Glutamatergic neuron (in vitro differentiated cells): ENCODE data around the gene C16orf74. TPM values are rescaled to one million over a fixed set of nuclear protein-coding genes. Genes with fewer than 3 reads are reported as not detected.

Experiments used
- DNase-seq: peaks from one replicate; pipeline ENCODE4 v3.0.0; 2022
- H3K27ac Mint-ChIP-seq: one replicate; pipeline ENCODE4 v1.8.0; 2020; ENCODE audit warnings: mild to moderate bottlenecking, mixed read lengths, inconsistent platforms; ENCODE audit not compliant: unreplicated experiment
- H3K27me3 Mint-ChIP-seq: one replicate; pipeline ENCODE4 v1.8.0; 2020; ENCODE audit warnings: mild to moderate bottlenecking, moderate library complexity, mixed read lengths, inconsistent platforms; ENCODE audit not compliant: unreplicated experiment
- H3K36me3 Mint-ChIP-seq: one replicate; pipeline ENCODE4 v1.8.0; 2020; ENCODE audit warnings: mild to moderate bottlenecking, mixed read lengths, inconsistent platforms; ENCODE audit not compliant: unreplicated experiment
- H3K4me1 Mint-ChIP-seq: one replicate; pipeline ENCODE4 v1.8.0; 2020; ENCODE audit warnings: mild to moderate bottlenecking, low read depth, mixed read lengths, inconsistent platforms; ENCODE audit not compliant: unreplicated experiment
- H3K4me3 Mint-ChIP-seq: one replicate; pipeline ENCODE4 v1.8.0; 2020; ENCODE audit warnings: mild to moderate bottlenecking, mixed read lengths, inconsistent platforms; ENCODE audit not compliant: unreplicated experiment
- H3K9me3 Mint-ChIP-seq: one replicate; pipeline ENCODE4 v1.8.0; 2020; ENCODE audit warnings: mild to moderate bottlenecking, moderate library complexity, mixed read lengths, inconsistent platforms; ENCODE audit not compliant: unreplicated experiment
- total RNA-seq: library from RNA; stranded (reverse); fragmentation: NEBNext Ultra II Directional; extraction: Animal tissue kit (Norgen Biotek cat#: 25700); gene quantifications from one replicate; pipeline ENCODE4 v1.2.1, GENCODE V29; 2021; ENCODE audit not compliant: unreplicated experiment
- TF ChIP-seq, protein P1 (sequence below): fragments of 200-600 bp; sonication (generic); IDR thresholded peaks from one replicate; pipeline ENCODE4 v1.5.0; 2021; ENCODE audit not compliant: partially characterized antibody, unreplicated experiment

Gene C16orf74
- total RNA-seq, 1 donor from 2014 or later: 2.6 TPM

DNA sequence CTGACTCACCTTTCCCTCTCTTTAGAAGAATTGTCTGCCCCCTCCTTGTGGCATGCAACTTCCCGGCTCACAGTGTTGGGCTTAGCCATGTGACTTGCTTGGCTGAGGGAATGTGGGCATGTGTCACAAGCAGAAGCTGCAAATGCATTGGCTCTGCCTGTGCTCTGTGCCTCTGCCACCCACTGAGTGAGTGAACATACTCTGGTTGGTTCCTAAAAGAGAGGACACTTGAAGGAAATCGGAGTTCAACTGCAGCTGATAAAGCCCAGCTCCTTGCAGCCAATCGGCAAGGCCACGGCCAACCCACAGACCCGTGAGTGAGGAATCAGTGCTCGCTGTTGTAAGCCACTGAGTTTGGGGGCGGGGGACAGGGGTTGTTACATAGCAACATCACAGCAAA lies 51.3 kb downstream of the C16orf74 start:
- Mint-ChIP-seq H3K36me3 (no peaks in the 10 kb centered on the region), H3K9me3 (peaks cover 4% of the 10 kb centered on the region), H3K4me1 (peaks cover 4% of the 10 kb centered on the region), H3K27ac (no peak overlapping the region), H3K4me3 (no peak overlapping the region), H3K27me3 (peaks cover 5% of the 10 kb centered on the region)
- TF ChIP-seq, protein P1, sequence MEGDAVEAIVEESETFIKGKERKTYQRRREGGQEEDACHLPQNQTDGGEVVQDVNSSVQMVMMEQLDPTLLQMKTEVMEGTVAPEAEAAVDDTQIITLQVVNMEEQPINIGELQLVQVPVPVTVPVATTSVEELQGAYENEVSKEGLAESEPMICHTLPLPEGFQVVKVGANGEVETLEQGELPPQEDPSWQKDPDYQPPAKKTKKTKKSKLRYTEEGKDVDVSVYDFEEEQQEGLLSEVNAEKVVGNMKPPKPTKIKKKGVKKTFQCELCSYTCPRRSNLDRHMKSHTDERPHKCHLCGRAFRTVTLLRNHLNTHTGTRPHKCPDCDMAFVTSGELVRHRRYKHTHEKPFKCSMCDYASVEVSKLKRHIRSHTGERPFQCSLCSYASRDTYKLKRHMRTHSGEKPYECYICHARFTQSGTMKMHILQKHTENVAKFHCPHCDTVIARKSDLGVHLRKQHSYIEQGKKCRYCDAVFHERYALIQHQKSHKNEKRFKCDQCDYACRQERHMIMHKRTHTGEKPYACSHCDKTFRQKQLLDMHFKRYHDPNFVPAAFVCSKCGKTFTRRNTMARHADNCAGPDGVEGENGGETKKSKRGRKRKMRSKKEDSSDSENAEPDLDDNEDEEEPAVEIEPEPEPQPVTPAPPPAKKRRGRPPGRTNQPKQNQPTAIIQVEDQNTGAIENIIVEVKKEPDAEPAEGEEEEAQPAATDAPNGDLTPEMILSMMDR: no peak
- DNase-seq: no peak

DNA sequence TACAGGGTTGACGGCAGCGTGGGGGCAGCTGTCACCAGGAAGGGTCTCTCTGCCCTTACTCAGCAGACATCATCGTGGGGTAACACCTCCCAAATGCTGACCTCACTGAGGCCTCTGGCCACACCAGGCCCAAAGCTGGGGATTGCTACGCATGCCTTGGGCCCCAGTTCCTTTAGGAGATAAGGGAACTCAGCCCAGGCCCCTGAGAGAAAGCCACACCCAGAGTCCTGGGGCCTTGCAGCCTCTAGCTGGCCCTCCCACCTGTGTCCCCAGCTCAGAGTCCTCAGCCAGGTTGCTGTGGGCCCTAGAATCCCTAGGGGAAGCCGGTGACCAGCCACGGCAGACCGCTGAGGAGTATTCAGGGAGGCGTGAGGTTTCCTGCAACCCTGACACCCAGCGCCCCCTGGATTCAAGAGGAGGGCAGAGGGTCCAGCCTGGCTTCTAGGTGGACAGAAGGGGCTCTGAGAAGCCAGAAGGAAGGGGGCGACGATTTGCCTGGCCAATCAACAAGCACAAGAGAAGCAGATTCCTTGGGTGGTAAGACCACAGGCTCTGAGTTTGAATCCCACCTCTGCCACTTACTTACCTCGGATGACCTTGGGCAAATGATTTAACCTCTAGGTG lies 51.8 kb downstream of the C16orf74 start:
- TF ChIP-seq, protein P1: no peak
- Mint-ChIP-seq H3K27ac (no peak overlapping the region), H3K27me3 (peaks cover 5% of the 10 kb centered on the region), H3K4me1 (peaks cover 4% of the 10 kb centered on the region), H3K4me3 (no peak overlapping the region), H3K9me3 (peaks cover 4% of the 10 kb centered on the region), H3K36me3 (no peaks in the 10 kb centered on the region)
- no peak for DNase-seq

DNA sequence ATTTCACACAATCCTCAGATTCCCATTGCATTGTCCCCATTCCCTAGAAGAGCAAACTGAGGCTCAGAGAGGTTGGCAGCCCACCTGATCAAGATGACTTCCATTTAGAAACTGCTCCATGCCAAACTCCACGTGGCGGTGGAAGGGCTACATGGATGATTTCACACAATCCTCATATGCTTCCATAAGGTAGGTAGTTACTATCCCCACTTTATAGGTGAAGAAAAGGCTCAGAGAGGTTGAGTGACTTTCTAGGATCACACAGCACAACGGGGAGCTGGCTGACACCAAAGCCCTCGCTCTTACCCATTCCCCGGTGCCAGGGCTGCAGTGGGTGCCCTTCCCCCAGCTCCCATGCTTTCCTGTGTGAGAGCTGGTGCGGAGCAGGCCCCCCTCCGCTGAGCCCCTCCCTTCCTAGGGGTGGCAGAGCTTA lies 52.4 kb downstream of the C16orf74 start:
- Mint-ChIP-seq H3K27ac (no peak overlapping the region), H3K9me3 (peaks cover 4% of the 10 kb centered on the region), H3K36me3 (no peaks in the 10 kb centered on the region), H3K4me3 (no peak overlapping the region), H3K27me3 (peaks cover 5% of the 10 kb centered on the region), H3K4me1 (peaks cover 4% of the 10 kb centered on the region)
- TF ChIP-seq, protein P1: no peak
- DNase-seq: no peak

DNA sequence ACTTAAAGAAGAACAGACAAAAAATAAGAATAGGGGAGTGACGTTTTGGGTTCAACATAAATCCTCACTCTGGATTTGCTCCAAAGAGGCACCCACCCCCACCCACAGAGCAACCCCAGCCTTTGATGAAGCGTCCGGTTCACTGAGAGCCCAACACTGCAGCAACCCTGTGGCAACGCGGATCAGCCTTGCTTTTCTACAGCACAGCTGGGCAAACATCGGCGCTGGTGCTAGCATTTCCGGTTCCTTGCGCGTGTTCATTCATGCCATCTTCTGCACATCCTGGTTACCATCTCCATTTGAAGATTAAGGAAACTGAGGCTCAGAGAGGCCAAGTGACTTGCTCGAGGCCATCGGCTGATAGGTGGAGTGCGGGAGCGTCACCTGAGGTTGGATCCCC lies 53.5 kb downstream of the C16orf74 start:
- Mint-ChIP-seq H3K27ac (no peak overlapping the region), H3K9me3 (peaks cover 1% of the 10 kb centered on the region), H3K4me1 (peaks cover 4% of the 10 kb centered on the region), H3K27me3 (peaks cover 5% of the 10 kb centered on the region), H3K36me3 (no peaks in the 10 kb centered on the region), H3K4me3 (no peak overlapping the region)
- TF ChIP-seq, protein P1: no peak
- DNase-seq: no peak

DNA sequence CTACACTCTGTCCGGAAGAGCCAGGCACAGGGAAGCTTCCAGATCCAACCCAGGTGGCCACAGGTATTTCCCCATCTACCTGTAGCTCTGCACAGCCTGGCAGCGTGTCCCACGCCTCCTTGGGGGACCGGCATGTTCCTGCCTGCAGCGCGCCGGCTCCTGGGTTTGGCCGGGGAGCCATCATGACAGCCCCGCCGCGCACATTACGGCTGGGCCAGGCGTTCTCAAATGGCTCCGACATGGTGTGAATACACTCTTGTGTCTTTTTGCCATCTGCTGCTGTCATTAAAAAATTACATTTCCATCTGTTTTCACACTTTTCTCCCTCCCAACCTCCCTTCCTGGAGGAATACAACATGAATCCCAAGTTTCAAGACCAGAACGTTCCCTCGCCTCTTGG lies 54.1 kb downstream of the C16orf74 start:
- Mint-ChIP-seq H3K4me3 (no peak overlapping the region), H3K27ac (no peak overlapping the region), H3K36me3 (no peaks in the 10 kb centered on the region), H3K4me1 (peaks cover 4% of the 10 kb centered on the region), H3K27me3 (peaks cover 4% of the 10 kb centered on the region), H3K9me3 (peaks cover 1% of the 10 kb centered on the region)
- no peak for DNase-seq
- TF ChIP-seq, protein P1: no peak
